C4-2B (cell line): ENCODE results near the gene PMFBP1.

Experiments
- ZFX ChIP-seq: fragments of 450-650 bp; IDR thresholded peaks from 2 replicates; pipeline ENCODE4 v1.6.1; 2017
- TF ChIP-seq, protein P1 (sequence below): fragments of 450-650 bp; conservative IDR thresholded peaks from 2 replicates; pipeline ENCODE4 v1.5.1; 2017; ENCODE audit warnings: mild to moderate bottlenecking

DNA sequence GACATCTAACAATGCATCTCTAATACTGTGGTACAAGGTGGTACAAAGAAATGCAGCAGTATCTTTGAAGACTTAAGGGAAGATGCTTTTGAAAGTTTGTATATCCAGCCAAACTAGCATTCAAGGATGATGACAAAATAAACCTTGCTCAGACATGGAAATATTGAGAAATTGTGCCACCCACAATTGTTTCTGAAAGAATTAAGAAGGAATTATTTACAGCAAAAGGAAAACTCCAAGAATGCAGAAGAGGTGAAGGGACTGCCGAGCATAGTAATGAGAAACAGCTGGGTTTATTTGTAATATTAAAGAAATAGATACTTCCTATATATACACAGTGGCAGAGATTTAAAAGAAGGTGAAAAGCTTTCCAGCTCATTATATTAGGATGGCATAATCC is 29.5 kb downstream of the PMFBP1 start:
- TF ChIP-seq, protein P1, sequence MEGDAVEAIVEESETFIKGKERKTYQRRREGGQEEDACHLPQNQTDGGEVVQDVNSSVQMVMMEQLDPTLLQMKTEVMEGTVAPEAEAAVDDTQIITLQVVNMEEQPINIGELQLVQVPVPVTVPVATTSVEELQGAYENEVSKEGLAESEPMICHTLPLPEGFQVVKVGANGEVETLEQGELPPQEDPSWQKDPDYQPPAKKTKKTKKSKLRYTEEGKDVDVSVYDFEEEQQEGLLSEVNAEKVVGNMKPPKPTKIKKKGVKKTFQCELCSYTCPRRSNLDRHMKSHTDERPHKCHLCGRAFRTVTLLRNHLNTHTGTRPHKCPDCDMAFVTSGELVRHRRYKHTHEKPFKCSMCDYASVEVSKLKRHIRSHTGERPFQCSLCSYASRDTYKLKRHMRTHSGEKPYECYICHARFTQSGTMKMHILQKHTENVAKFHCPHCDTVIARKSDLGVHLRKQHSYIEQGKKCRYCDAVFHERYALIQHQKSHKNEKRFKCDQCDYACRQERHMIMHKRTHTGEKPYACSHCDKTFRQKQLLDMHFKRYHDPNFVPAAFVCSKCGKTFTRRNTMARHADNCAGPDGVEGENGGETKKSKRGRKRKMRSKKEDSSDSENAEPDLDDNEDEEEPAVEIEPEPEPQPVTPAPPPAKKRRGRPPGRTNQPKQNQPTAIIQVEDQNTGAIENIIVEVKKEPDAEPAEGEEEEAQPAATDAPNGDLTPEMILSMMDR, result no peak
- TF ChIP-seq ZFX, result no peak
